Measurements from ENCODE around the gene PDE11A. TPM values are rescaled to one million over a fixed set of nuclear protein-coding genes. Genes with fewer than 3 reads are reported as not detected.

Gene PDE11A
- total RNA-seq, 1 experiment from 2014 or later: 0.61 TPM

DNA sequence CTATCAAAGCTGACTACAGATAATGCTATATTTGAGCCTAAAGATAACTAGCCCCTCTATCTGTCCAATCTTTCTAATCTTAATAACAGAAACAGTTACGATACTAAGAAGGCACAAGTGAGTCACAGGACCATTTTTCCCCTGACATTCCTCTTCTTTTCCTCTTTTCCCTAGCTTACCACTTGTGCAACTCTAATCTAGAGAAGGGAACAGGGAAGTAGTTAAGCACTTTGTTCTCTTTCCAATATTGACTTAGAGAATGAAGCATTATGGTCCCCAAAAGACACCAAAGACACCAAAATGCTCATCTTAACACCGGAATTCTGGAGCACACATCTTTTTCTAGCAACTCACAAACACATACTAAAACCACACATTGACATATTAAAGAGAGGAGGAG lies 1.8 kb downstream of the PDE11A start:
- CTCF ChIA-PET: interaction anchor here (0.6 kb wide), 1 partner anchor 328 kb away, joined by 3 read pairs; no protein-coding TSS in a partner anchor
- BruUV-seq (replicated peaks): no TSS peak
- RAD21 ChIA-PET (ENCODE audit: low non-redundant PET in 1 of 2, low total read pairs in 2 of 2, uncharacterized antibody in 2 of 2, unreplicated experiment in 2 of 2): no interaction called here
- H2AFZ ChIP-seq (ENCODE audit: low read depth, low read length, poor library complexity, severe bottlenecking): no peak overlapping the region
- ATAC-seq (no peak), DNase-seq (ENCODE audit: low read depth, low spot score) (no peak)
- POLR2A ChIA-PET: no interaction called here
- no peak overlapping the region for H3K4me3 ChIP-seq (replicated peaks in 1 of 2; ENCODE audit: low read depth in 1 of 2, low read length in 2 of 2)
- H3K36me3 ChIP-seq (ENCODE audit: control insufficient read depth in 1 of 2, insufficient read depth in 2 of 2, low read length in 2 of 2): no peaks in the 10 kb centered on the region
- no peak for TF ChIP-seq POLR2AphosphoS5 (IDR thresholded peaks at IDR 0.05; ENCODE audit: low read depth, low read length)
- TF ChIP-seq CEBPB (IDR thresholded peaks at IDR 0.05; ENCODE audit: low read depth): no peak
- TF ChIP-seq FOSL1 (IDR thresholded peaks at IDR 0.05; ENCODE audit: low read depth): no peak
- no peak for TF ChIP-seq ELF1 (IDR thresholded peaks at IDR 0.05; ENCODE audit: borderline replicate concordance, low read depth)
- TF ChIP-seq, protein P1, sequence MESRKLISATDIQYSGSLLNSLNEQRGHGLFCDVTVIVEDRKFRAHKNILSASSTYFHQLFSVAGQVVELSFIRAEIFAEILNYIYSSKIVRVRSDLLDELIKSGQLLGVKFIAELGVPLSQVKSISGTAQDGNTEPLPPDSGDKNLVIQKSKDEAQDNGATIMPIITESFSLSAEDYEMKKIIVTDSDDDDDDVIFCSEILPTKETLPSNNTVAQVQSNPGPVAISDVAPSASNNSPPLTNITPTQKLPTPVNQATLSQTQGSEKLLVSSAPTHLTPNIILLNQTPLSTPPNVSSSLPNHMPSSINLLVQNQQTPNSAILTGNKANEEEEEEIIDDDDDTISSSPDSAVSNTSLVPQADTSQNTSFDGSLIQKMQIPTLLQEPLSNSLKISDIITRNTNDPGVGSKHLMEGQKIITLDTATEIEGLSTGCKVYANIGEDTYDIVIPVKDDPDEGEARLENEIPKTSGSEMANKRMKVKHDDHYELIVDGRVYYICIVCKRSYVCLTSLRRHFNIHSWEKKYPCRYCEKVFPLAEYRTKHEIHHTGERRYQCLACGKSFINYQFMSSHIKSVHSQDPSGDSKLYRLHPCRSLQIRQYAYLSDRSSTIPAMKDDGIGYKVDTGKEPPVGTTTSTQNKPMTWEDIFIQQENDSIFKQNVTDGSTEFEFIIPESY (IDR thresholded peaks at IDR 0.05; ENCODE audit: extremely low read depth, insufficient replicate concordance, low read length): no peak
- TF ChIP-seq, protein P2, sequence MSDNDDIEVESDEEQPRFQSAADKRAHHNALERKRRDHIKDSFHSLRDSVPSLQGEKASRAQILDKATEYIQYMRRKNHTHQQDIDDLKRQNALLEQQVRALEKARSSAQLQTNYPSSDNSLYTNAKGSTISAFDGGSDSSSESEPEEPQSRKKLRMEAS (IDR thresholded peaks at IDR 0.05): no peak
- no peak for TF ChIP-seq RAD21 (IDR thresholded peaks at IDR 0.05; ENCODE audit: low read depth)
- no peak for TF ChIP-seq EZH2 (IDR thresholded peaks at IDR 0.05)
- TF ChIP-seq, protein P3, sequence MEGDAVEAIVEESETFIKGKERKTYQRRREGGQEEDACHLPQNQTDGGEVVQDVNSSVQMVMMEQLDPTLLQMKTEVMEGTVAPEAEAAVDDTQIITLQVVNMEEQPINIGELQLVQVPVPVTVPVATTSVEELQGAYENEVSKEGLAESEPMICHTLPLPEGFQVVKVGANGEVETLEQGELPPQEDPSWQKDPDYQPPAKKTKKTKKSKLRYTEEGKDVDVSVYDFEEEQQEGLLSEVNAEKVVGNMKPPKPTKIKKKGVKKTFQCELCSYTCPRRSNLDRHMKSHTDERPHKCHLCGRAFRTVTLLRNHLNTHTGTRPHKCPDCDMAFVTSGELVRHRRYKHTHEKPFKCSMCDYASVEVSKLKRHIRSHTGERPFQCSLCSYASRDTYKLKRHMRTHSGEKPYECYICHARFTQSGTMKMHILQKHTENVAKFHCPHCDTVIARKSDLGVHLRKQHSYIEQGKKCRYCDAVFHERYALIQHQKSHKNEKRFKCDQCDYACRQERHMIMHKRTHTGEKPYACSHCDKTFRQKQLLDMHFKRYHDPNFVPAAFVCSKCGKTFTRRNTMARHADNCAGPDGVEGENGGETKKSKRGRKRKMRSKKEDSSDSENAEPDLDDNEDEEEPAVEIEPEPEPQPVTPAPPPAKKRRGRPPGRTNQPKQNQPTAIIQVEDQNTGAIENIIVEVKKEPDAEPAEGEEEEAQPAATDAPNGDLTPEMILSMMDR (IDR thresholded peaks at IDR 0.05 in 2 of 3, conservative IDR thresholded peaks at IDR 0.05 in 1 of 3; ENCODE audit: borderline replicate concordance in 1 of 3, insufficient read depth in 1 of 3, low read depth in 2 of 3, low read length in 2 of 3): no peak
- TF ChIP-seq, protein P4, sequence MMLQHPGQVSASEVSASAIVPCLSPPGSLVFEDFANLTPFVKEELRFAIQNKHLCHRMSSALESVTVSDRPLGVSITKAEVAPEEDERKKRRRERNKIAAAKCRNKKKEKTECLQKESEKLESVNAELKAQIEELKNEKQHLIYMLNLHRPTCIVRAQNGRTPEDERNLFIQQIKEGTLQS (IDR thresholded peaks at IDR 0.05): no peak
- TF ChIP-seq CBX3 (IDR thresholded peaks at IDR 0.05; ENCODE audit: low read depth): no peak
- TF ChIP-seq YY1 (IDR thresholded peaks at IDR 0.05; ENCODE audit: extremely low read depth, insufficient replicate concordance, low read depth, low read length): no peak
- TF ChIP-seq, protein P5, sequence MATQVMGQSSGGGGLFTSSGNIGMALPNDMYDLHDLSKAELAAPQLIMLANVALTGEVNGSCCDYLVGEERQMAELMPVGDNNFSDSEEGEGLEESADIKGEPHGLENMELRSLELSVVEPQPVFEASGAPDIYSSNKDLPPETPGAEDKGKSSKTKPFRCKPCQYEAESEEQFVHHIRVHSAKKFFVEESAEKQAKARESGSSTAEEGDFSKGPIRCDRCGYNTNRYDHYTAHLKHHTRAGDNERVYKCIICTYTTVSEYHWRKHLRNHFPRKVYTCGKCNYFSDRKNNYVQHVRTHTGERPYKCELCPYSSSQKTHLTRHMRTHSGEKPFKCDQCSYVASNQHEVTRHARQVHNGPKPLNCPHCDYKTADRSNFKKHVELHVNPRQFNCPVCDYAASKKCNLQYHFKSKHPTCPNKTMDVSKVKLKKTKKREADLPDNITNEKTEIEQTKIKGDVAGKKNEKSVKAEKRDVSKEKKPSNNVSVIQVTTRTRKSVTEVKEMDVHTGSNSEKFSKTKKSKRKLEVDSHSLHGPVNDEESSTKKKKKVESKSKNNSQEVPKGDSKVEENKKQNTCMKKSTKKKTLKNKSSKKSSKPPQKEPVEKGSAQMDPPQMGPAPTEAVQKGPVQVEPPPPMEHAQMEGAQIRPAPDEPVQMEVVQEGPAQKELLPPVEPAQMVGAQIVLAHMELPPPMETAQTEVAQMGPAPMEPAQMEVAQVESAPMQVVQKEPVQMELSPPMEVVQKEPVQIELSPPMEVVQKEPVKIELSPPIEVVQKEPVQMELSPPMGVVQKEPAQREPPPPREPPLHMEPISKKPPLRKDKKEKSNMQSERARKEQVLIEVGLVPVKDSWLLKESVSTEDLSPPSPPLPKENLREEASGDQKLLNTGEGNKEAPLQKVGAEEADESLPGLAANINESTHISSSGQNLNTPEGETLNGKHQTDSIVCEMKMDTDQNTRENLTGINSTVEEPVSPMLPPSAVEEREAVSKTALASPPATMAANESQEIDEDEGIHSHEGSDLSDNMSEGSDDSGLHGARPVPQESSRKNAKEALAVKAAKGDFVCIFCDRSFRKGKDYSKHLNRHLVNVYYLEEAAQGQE (IDR thresholded peaks at IDR 0.05; ENCODE audit: low read depth): no peak
- TF ChIP-seq JUND (IDR thresholded peaks at IDR 0.05): no peak
- TF ChIP-seq ZNF274 (IDR thresholded peaks at IDR 0.05; ENCODE audit: low read depth, low read length): no peak
- TF ChIP-seq TCF7L2 (IDR thresholded peaks at IDR 0.05; ENCODE audit: borderline replicate concordance, extremely low read depth, insufficient read depth, insufficient read length): no peak
- TF ChIP-seq ZFX (IDR thresholded peaks at IDR 0.05): no peak
- no peak for TF ChIP-seq EZH2phosphoT487 (IDR thresholded peaks at IDR 0.05; ENCODE audit: borderline replicate concordance)
- no peak for TF ChIP-seq SP1 (IDR thresholded peaks at IDR 0.05; ENCODE audit: low read depth)
- TF ChIP-seq EGR1 (IDR thresholded peaks at IDR 0.05; ENCODE audit: low read depth): no peak
- H4K20me1 ChIP-seq (ENCODE audit: insufficient read depth): no peaks in the 10 kb centered on the region
- no peaks in the 10 kb centered on the region for H3K9me2 ChIP-seq (ENCODE audit: insufficient read depth)
- intact Hi-C loops (cut with micrococcal nuclease): no loop called here
- H3K4me2 ChIP-seq (ENCODE audit: low read length): no peak overlapping the region
- H3K27me3 ChIP-seq (ENCODE audit: insufficient read depth, low read length): no peaks in the 10 kb centered on the region
- H3K9me3 ChIP-seq (ENCODE audit: control insufficient read depth in 1 of 2, insufficient read depth in 1 of 2, low read depth in 1 of 2, low read length in 2 of 2): no peaks in the 10 kb centered on the region
- H3K9ac ChIP-seq (ENCODE audit: low read length): no peak overlapping the region
- no peaks in the 10 kb centered on the region for H3K79me2 ChIP-seq (ENCODE audit: insufficient read depth, low read length)
- H3K4me1 ChIP-seq (ENCODE audit: control insufficient read depth in 1 of 2, insufficient read depth in 2 of 2, low read length in 2 of 2): peaks cover 20 to 39% of the 10 kb centered on the region in 2 experiments
- no peak overlapping the region for H3K27ac ChIP-seq (ENCODE audit: low read depth, low read length)
